Dermis blood vessel endothelial cell (primary cell): ENCODE results near the gene CAMK1D. TPM values are rescaled to one million over a fixed set of nuclear protein-coding genes. Genes with fewer than 3 reads are reported as not detected.
"Not testable (repeated sequence)": the region's sequence is repeated elsewhere in the genome, so short reads cannot be mapped to it uniquely, and the experiment has no call there.

Experiments
- DNase-seq: peaks from one replicate; pipeline ENCODE4 v3.0.0; 2010
- total RNA-seq: library from RNA; depleted of rRNA; stranded (reverse); fragments of >200 nt; gene quantifications from 2 replicates; pipeline ENCODE4 v1.2.3, GENCODE V29; 2014

CAMK1D gene
- total RNA-seq, 1 donor from 2014 or later, result 0.85 TPM

GRCh38 chr10:12341526-12341925 is 7.8 kb upstream of the CAMK1D start:
- DNase-seq, result no peak

GRCh38 chr10:12344375-12345110 is 4.8 kb upstream of the CAMK1D start:
- DNase-seq, result no peak

- no peak for DNase-seq
Measured at GRCh38 chr10:12346707-12347106, 2.6 kb upstream of the CAMK1D start.

- DNase-seq, result no peak
Measured at GRCh38 chr10:12348294-12348869, 965 bp upstream of the CAMK1D start.

- DNase-seq, result no peak
Measured at GRCh38 chr10:12349629-12350166, 351 bp downstream of the CAMK1D start.

GRCh38 chr10:12350167-12350872 is 973 bp downstream of the CAMK1D start:
- peak; percentile 35 for DNase-seq

GRCh38 chr10:12350925-12351324 is 1.6 kb downstream of the CAMK1D start:
- no peak for DNase-seq

GRCh38 chr10:12351447-12351846 is 2.1 kb downstream of the CAMK1D start:
- DNase-seq, result no peak

- no peak for DNase-seq
Measured at GRCh38 chr10:12351889-12352288, 2.5 kb downstream of the CAMK1D start.

- no peak for DNase-seq
Measured at GRCh38 chr10:12353399-12354242, 4.3 kb downstream of the CAMK1D start.

GRCh38 chr10:12354696-12355095 is 5.3 kb downstream of the CAMK1D start:
- not testable (repeated sequence) for DNase-seq

- no peak for DNase-seq
Measured at GRCh38 chr10:12355384-12355783, 6.0 kb downstream of the CAMK1D start.

- DNase-seq, result no peak
Measured at GRCh38 chr10:12357525-12358151, 8.3 kb downstream of the CAMK1D start.

GRCh38 chr10:12358863-12359564 is 9.7 kb downstream of the CAMK1D start:
- DNase-seq, result no peak

- DNase-seq, result no peak
Measured at GRCh38 chr10:12360461-12360860, 11.1 kb downstream of the CAMK1D start.

- DNase-seq, result not testable (repeated sequence)
Measured at GRCh38 chr10:12361115-12361514, 11.8 kb downstream of the CAMK1D start.

GRCh38 chr10:12364559-12364958 is 15.2 kb downstream of the CAMK1D start:
- no peak for DNase-seq

GRCh38 chr10:12367272-12367671 is 17.9 kb downstream of the CAMK1D start:
- DNase-seq, result no peak

GRCh38 chr10:12369982-12370381 is 20.6 kb downstream of the CAMK1D start:
- DNase-seq, result no peak

- no peak for DNase-seq
Measured at GRCh38 chr10:12372846-12373245, 23.5 kb downstream of the CAMK1D start.

- no peak for DNase-seq
Measured at GRCh38 chr10:12375076-12375504, 25.7 kb downstream of the CAMK1D start.
